Neuronal stem cell (in vitro differentiated cells): Measurements from ENCODE around the gene PTH1R.

Experiments
- DNase-seq: peaks from one replicate; pipeline ENCODE4 v3.0.0-alpha.2; 2013; ENCODE audit warnings: low spot score
- H2AFZ ChIP-seq: one replicate; pipeline ENCODE4 v1.6.1; 2013; ENCODE audit warnings: mild to moderate bottlenecking, low read length, inconsistent platforms
- H2AK5ac ChIP-seq: 2 replicates; pipeline ENCODE4 v1.6.1; 2013; ENCODE audit warnings: low read depth, mild to moderate bottlenecking, inconsistent platforms, low read length, moderate library complexity, mixed read lengths
- H2BK120ac ChIP-seq: 2 replicates; pipeline ENCODE4 v1.6.1; 2013; ENCODE audit warnings: low read depth, mild to moderate bottlenecking, inconsistent platforms, low read length, moderate library complexity, mixed read lengths
- H2BK12ac ChIP-seq: one replicate; pipeline ENCODE4 v1.6.1; 2013; ENCODE audit warnings: low read length, inconsistent platforms
- H2BK15ac ChIP-seq: 2 replicates; pipeline ENCODE4 v1.6.1; 2013; ENCODE audit warnings: mild to moderate bottlenecking, low read length, inconsistent platforms, mixed read lengths
- H2BK5ac ChIP-seq: one replicate; pipeline ENCODE4 v1.6.1; 2013; ENCODE audit warnings: inconsistent platforms, mild to moderate bottlenecking, low read length, moderate library complexity
- H3K14ac ChIP-seq: one replicate; pipeline ENCODE4 v1.6.1; 2013; ENCODE audit warnings: low read length, inconsistent platforms
- H3K18ac ChIP-seq: 2 replicates; pipeline ENCODE4 v1.6.1; 2013; ENCODE audit warnings: low read length, inconsistent platforms
- H3K23ac ChIP-seq: 2 replicates; pipeline ENCODE4 v1.6.1; 2013; ENCODE audit warnings: low read depth, mild to moderate bottlenecking, mixed read lengths, low read length, inconsistent platforms; ENCODE audit not compliant: poor library complexity
- H3K27ac ChIP-seq: replicated peaks from 3 replicates; pipeline ENCODE4 v1.5.1; 2013; ENCODE audit warnings: low read length, inconsistent platforms
- H3K27me3 ChIP-seq, 3 experiments: 2 replicates each; pipeline ENCODE4 v1.6.1; 2013; ENCODE audit warnings: low read length in 3 of 3, mild to moderate bottlenecking in 2 of 3, inconsistent platforms in 1 of 3, low read depth in 1 of 3, mixed read lengths in 1 of 3, moderate library complexity in 1 of 3; ENCODE audit not compliant: control insufficient read depth in 3 of 3, insufficient read depth in 3 of 3
- H3K36me3 ChIP-seq, 2 donors: replicated peaks in 1 of 2; 2 replicates each; pipeline ENCODE4 v1.6.1; 2013; ENCODE audit warnings: low read length in 2 of 2; ENCODE audit not compliant: control insufficient read depth in 2 of 2, insufficient read depth in 2 of 2
- H3K4ac ChIP-seq: 2 replicates; pipeline ENCODE4 v1.6.1; 2013; ENCODE audit warnings: inconsistent platforms, mild to moderate bottlenecking, low read length, moderate library complexity
- H3K4me1 ChIP-seq, 2 donors: 1 replicate in 1 of 2; 2 replicates in 1 of 2; pipeline ENCODE4 v1.6.1; 2013; ENCODE audit warnings: low read length in 2 of 2, low read depth in 1 of 2; ENCODE audit not compliant: control insufficient read depth in 2 of 2, insufficient read depth in 1 of 2
- H3K4me2 ChIP-seq: one replicate; pipeline ENCODE4 v1.6.1; 2013; ENCODE audit warnings: mild to moderate bottlenecking, low read length, inconsistent platforms; ENCODE audit not compliant: insufficient read depth, poor library complexity, severe bottlenecking
- H3K4me3 ChIP-seq, 2 donors: 2 replicates each; pipeline ENCODE4 v1.5.1; 2013; ENCODE audit warnings: low read length in 2 of 2, mild to moderate bottlenecking in 2 of 2, inconsistent platforms in 1 of 2, moderate library complexity in 1 of 2
- H3K79me1 ChIP-seq: one replicate; pipeline ENCODE4 v1.6.1; 2013; ENCODE audit warnings: low read depth, mild to moderate bottlenecking, inconsistent platforms, low read length, moderate library complexity
- H3K9ac ChIP-seq: one replicate; pipeline ENCODE4 v1.6.1; 2013; ENCODE audit warnings: mild to moderate bottlenecking, low read depth, low read length, inconsistent platforms; ENCODE audit not compliant: poor library complexity
- H3K9me3 ChIP-seq, 2 donors: replicated peaks in 1 of 2; 2 replicates each; pipeline versions ENCODE3 to v1.6.1; 2013; ENCODE audit warnings: low read length in 2 of 2, mild to moderate bottlenecking in 2 of 2, inconsistent platforms in 1 of 2, low read depth in 1 of 2, mixed read lengths in 1 of 2, moderate library complexity in 1 of 2; ENCODE audit not compliant: control insufficient read depth in 2 of 2, insufficient read depth in 1 of 2
- H4K8ac ChIP-seq: one replicate; pipeline ENCODE4 v1.6.1; 2013; ENCODE audit warnings: low read depth, mild to moderate bottlenecking, inconsistent platforms, low read length, moderate library complexity
- H4K91ac ChIP-seq: one replicate; pipeline ENCODE4 v1.6.1; 2013; ENCODE audit warnings: low read length, low read depth, mild to moderate bottlenecking, inconsistent platforms; ENCODE audit not compliant: poor library complexity
- WGBS, 2 donors: extraction: QIAGEN DNeasy Blood & Tissue Kit; methylation state at CpG; one replicate each; pipeline ENCODE4 v1.1.7; 2013; ENCODE audit warnings: missing lambda C conversion rate in 2 of 2, mixed read lengths in 1 of 2; ENCODE audit not compliant: insufficient read length in 2 of 2, insufficient replicate concordance in 1 of 2; ENCODE audit errors: extremely low coverage in 2 of 2; 5-methylcytosine and 5-hydroxymethylcytosine counted together

Gene PTH1R

GRCh38 chr3:46938118-46938517, 60.6 kb downstream of the PTH1R start:
- peak overlapping the region; percentile 11 for H4K91ac ChIP-seq
- H2BK120ac ChIP-seq = no peak overlapping the region
- H2AK5ac ChIP-seq = no peak overlapping the region
- no peak overlapping the region for H2AFZ ChIP-seq
- no peak overlapping the region for H2BK5ac ChIP-seq
- H3K4me3 ChIP-seq = no peak overlapping the region
- no peak overlapping the region for H2BK15ac ChIP-seq
- H2BK12ac ChIP-seq = no peak overlapping the region
- H3K18ac ChIP-seq = no peak overlapping the region
- no peak overlapping the region for H3K23ac ChIP-seq
- DNase-seq = no peak
- no peaks in the 10 kb centered on the region for H3K27me3 ChIP-seq
- WGBS, 2 donors = no CpG with 5 or more reads among the region's 2 CpGs
- no peaks in the 10 kb centered on the region for H3K9me3 ChIP-seq
- no peak overlapping the region for H3K4ac ChIP-seq
- peaks cover 9 to 12% of the 10 kb centered on the region in 2 donors for H3K4me1 ChIP-seq
- H3K27ac ChIP-seq = no peak overlapping the region
- peaks cover 10% of the 10 kb centered on the region for H3K79me1 ChIP-seq
- no peak overlapping the region for H3K9ac ChIP-seq
- H3K4me2 ChIP-seq = no peak overlapping the region
- H3K14ac ChIP-seq = no peak overlapping the region
- peaks cover 2 to 81% of the 10 kb centered on the region in 2 donors for H3K36me3 ChIP-seq
- no peak overlapping the region for H4K8ac ChIP-seq

- Histone ChIP-seq H3K4me3 (no peak overlapping the region), H3K14ac (no peak overlapping the region), H2AK5ac (no peak overlapping the region), H4K91ac (no peak overlapping the region), H3K23ac (no peak overlapping the region), H3K9ac (no peak overlapping the region), H4K8ac (no peak overlapping the region), H3K18ac (no peak overlapping the region), H2BK12ac (no peak overlapping the region), H2AFZ (no peak overlapping the region), H3K4me1 (peaks cover 9 to 14% of the 10 kb centered on the region in 2 donors), H3K27me3 (no peaks in the 10 kb centered on the region), H3K27ac (no peak overlapping the region), H3K4me2 (no peak overlapping the region), H3K4ac (no peak overlapping the region), H2BK120ac (no peak overlapping the region), H2BK5ac (no peak overlapping the region), H3K9me3 (no peaks in the 10 kb centered on the region), H3K79me1 (peaks cover 10% of the 10 kb centered on the region), H3K36me3 (peaks cover 2 to 70% of the 10 kb centered on the region in 2 donors), H2BK15ac (no peak overlapping the region)
- DNase-seq = no peak
- WGBS, 2 donors = no CpG with 5 or more reads among the region's 12 CpGs
Observed at GRCh38 chr3:46939578-46940445, 62.3 kb downstream of the PTH1R start.

DNA sequence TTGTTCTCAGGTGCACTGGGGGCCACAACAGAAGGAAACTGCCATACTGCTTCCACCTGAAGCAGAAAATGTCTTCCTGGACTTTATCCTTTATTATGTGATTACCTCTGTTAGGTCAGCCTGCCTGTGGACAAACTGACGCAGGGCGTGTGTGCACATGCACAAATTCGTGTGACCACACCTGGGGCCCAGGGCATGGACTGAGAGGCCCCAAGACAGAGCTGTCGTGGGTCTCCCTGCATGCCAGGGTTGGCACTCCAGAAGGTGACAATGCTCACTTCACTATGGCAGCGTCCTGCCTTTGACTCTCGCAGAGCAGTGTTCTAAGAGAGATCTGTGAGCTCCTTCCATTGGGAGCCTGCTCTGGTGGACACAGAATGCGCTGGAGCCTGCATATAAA, 64.6 kb downstream of the PTH1R start:
- Histone ChIP-seq H2AK5ac (no peak overlapping the region), H3K4ac (no peak overlapping the region), H4K91ac (no peak overlapping the region), H3K9me3 (peaks cover 0 to 4% of the 10 kb centered on the region in 2 donors), H3K79me1 (peaks cover 18% of the 10 kb centered on the region), H3K4me1 (peaks cover 0 to 5% of the 10 kb centered on the region in 2 donors), H2BK15ac (no peak overlapping the region), H2BK5ac (no peak overlapping the region), H3K4me2 (no peak overlapping the region), H3K14ac (no peak overlapping the region), H3K4me3 (no peak overlapping the region), H3K36me3 (peaks cover 4 to 71% of the 10 kb centered on the region in 2 donors), H2AFZ (no peak overlapping the region), H2BK120ac (no peak overlapping the region), H3K18ac (no peak overlapping the region), H4K8ac (no peak overlapping the region), H3K27me3 (no peaks in the 10 kb centered on the region), H3K27ac (no peak overlapping the region), H3K23ac (no peak overlapping the region), H2BK12ac (no peak overlapping the region), H3K9ac (no peak overlapping the region)
- no peak for DNase-seq
- no CpG with 5 or more reads among the region's 7 CpGs for WGBS, 2 donors

- no peak overlapping the region for H4K91ac ChIP-seq
- no peak overlapping the region for H3K9ac ChIP-seq
- H3K23ac ChIP-seq = peak overlapping the region; percentile 37
- H3K4me2 ChIP-seq = no peak overlapping the region
- no peak overlapping the region for H2BK5ac ChIP-seq
- H4K8ac ChIP-seq = no peak overlapping the region
- no peak overlapping the region for H2AK5ac ChIP-seq
- peaks cover 0 to 5% of the 10 kb centered on the region in 2 donors for H3K4me1 ChIP-seq
- H3K14ac ChIP-seq = no peak overlapping the region
- WGBS, 2 donors = no CpG with 5 or more reads among the region's 12 CpGs
- no peak overlapping the region for H3K4ac ChIP-seq
- peaks cover 22% of the 10 kb centered on the region for H3K79me1 ChIP-seq
- peaks cover 0 to 4% of the 10 kb centered on the region in 2 donors for H3K9me3 ChIP-seq
- no peak overlapping the region for H2BK12ac ChIP-seq
- H3K27ac ChIP-seq = no peak overlapping the region
- H2AFZ ChIP-seq = no peak overlapping the region
- no peak overlapping the region for H2BK15ac ChIP-seq
- H3K27me3 ChIP-seq = no peaks in the 10 kb centered on the region
- H2BK120ac ChIP-seq = no peak overlapping the region
- H3K4me3 ChIP-seq = no peak overlapping the region
- no peak overlapping the region for H3K18ac ChIP-seq
- H3K36me3 ChIP-seq = peaks cover 4 to 71% of the 10 kb centered on the region in 2 donors
- no peak for DNase-seq
Observed at GRCh38 chr3:46942481-46943236, 65.1 kb downstream of the PTH1R start.
